ENCODE measurements around the gene GPATCH1. TPM values are rescaled to one million over a fixed set of nuclear protein-coding genes. Genes with fewer than 3 reads are reported as not detected.

GPATCH1 gene
- total RNA-seq, 1 donor from 2014 or later, result 6.3 TPM

DNA sequence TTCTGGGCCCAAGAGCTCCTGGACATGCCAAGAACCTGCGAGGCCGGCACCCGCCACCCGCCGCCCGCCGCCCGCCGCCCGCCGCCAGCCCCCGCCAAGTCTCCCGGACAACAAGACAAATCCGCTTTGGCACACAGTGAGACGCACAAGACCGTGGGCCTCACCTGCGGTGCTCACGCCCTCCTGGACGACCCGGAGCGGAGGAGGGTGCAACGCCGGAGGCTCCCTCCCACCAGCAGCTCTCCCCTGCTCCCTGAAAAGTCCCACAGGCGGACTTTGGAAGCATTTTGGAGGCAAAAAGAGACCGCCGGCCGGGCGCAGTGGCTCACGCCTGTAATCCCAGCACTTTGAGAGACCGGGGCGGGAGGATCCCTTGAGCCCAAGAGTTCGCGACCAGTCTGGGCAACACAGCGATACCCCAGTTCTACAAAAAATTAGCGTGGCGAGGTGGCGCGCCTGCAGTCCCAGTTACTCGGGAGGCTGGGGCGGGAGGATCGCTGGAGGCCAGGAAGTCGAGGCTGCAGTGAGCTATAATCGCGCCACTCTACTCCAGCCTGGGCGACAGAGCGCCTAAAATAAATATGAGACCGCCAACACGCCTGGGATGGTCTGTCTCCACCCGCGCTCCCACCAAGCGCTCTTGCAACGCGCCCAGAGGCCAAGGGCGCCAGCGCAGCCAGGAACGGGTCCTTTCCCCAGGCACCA is 17.1 kb upstream of the GPATCH1 start:
- H3K36me3 ChIP-seq (ENCODE audit: control insufficient read depth, insufficient read depth, low read length), result no peaks in the 10 kb centered on the region
- TF ChIP-seq, protein P1, sequence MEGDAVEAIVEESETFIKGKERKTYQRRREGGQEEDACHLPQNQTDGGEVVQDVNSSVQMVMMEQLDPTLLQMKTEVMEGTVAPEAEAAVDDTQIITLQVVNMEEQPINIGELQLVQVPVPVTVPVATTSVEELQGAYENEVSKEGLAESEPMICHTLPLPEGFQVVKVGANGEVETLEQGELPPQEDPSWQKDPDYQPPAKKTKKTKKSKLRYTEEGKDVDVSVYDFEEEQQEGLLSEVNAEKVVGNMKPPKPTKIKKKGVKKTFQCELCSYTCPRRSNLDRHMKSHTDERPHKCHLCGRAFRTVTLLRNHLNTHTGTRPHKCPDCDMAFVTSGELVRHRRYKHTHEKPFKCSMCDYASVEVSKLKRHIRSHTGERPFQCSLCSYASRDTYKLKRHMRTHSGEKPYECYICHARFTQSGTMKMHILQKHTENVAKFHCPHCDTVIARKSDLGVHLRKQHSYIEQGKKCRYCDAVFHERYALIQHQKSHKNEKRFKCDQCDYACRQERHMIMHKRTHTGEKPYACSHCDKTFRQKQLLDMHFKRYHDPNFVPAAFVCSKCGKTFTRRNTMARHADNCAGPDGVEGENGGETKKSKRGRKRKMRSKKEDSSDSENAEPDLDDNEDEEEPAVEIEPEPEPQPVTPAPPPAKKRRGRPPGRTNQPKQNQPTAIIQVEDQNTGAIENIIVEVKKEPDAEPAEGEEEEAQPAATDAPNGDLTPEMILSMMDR (IDR thresholded peaks at IDR 0.05; ENCODE audit: insufficient read depth, low read length, severe bottlenecking), result no peak
- FAIRE-seq, result no peak
- H3K27me3 ChIP-seq (ENCODE audit: control insufficient read depth, insufficient read depth, low read length), result no peaks in the 10 kb centered on the region
- peak overlapping the region; percentile 75 for H3K4me3 ChIP-seq (ENCODE audit: low read depth, low read length)
- DNase-seq (ENCODE audit: low read depth), result no peak

DNA sequence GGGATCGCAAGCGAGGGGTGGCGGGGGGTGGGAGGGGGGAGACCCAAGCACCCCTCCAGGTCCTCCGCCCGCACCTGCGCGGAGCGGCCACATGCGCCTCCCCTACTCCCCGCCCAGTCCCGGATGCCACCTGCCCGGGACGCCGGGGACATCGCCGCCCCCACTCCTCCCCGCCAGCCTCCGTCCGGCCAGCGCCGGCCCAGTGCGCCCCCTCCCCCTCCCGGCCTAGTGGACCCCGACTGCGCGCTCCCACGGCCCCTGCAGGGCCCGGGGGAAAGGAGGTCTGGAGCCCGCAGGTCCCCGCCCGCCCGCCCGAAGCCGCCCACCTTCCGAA is 16.6 kb upstream of the GPATCH1 start:
- peak overlapping the region; percentile 75 for H3K4me3 ChIP-seq (ENCODE audit: low read depth, low read length)
- no peak for FAIRE-seq
- DNase-seq (ENCODE audit: low read depth), result no peak
- no peaks in the 10 kb centered on the region for H3K27me3 ChIP-seq (ENCODE audit: control insufficient read depth, insufficient read depth, low read length)
- TF ChIP-seq, protein P1 (IDR thresholded peaks at IDR 0.05; ENCODE audit: insufficient read depth, low read length, severe bottlenecking), result no peak
- no peaks in the 10 kb centered on the region for H3K36me3 ChIP-seq (ENCODE audit: control insufficient read depth, insufficient read depth, low read length)

DNA sequence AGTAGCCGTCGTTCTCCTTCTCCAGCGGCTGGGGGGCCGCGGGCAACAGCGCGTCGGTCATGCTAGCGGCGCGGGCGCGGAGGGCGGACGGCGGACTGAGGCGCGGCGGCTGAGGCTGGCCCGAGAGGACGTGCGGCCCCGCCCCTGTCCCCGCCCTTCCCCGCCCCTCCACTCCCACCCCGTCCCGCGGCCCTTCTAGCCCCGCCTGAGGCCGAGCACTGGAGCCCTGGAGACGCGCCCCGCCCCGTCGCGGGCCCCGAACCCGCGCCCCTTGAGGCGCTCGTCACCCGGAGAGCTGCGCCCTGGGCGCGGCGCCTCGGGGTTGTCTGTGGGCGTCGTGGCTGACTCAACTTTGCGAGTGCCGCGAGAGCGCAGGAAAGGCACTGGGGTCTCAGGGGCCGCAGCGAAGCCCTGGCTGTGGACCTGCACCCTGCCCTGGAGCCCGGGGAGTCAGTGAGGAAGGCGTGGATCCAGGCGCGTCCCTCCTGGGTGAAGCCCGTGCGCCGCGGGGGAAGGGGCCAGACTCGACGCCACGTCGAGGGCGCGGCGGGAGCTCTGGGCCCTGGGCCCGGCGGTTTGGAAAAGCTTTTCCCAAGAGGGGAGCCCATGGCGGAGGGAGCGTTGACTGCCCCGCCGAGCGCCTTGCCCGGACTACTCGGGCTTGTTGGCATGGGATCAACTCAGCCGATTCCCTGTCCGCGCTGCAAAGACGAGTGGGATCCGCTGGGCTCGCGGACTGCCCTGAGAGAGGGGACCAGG is 16.0 kb upstream of the GPATCH1 start, which contains the start of gene RHPN2:
Gene RHPN2 (minus strand): TSS at position 97 of the 759 bp plus-strand sequence. CDS start 36 bp downstream, at position 61.
- Histone ChIP-seq H3K36me3 (ENCODE audit: control insufficient read depth, insufficient read depth, low read length) (no peaks in the 10 kb centered on the region), H3K4me3 (ENCODE audit: low read depth, low read length) (peak within 1 kb of the TSS; percentile 75), H3K27me3 (ENCODE audit: control insufficient read depth, insufficient read depth, low read length) (no peaks in the 10 kb centered on the region)
- no peak for DNase-seq (ENCODE audit: low read depth)
- FAIRE-seq, result no peak
- TF ChIP-seq, protein P1 (IDR thresholded peaks at IDR 0.05; ENCODE audit: insufficient read depth, low read length, severe bottlenecking), result no peak

DNA sequence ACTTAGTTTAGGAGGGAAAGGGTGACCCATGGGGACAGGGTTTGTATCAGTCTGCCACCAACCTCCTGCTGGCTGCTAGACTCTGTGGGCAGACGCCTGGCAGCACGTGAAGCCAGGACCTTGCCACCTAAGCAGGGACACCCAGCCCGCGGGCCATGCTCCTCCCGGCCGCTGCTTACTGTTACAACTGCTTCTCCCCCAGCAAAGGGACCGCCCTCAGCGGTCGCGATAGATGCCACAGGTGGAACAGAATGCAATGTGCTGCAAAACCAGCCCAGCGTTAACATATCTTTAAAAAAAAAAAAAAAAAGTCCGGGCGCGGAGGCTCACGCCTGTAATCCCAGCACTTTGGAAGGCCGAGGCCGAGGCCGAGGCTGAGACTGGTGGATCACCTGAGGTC is 14.4 kb upstream of the GPATCH1 start:
- no peak overlapping the region for H3K4me3 ChIP-seq (ENCODE audit: low read depth, low read length)
- H3K36me3 ChIP-seq (ENCODE audit: control insufficient read depth, insufficient read depth, low read length), result no peaks in the 10 kb centered on the region
- H3K27me3 ChIP-seq (ENCODE audit: control insufficient read depth, insufficient read depth, low read length), result no peaks in the 10 kb centered on the region
- TF ChIP-seq, protein P1 (IDR thresholded peaks at IDR 0.05; ENCODE audit: insufficient read depth, low read length, severe bottlenecking), result no peak
- DNase-seq (ENCODE audit: low read depth) (no peak), FAIRE-seq (no peak)

DNA sequence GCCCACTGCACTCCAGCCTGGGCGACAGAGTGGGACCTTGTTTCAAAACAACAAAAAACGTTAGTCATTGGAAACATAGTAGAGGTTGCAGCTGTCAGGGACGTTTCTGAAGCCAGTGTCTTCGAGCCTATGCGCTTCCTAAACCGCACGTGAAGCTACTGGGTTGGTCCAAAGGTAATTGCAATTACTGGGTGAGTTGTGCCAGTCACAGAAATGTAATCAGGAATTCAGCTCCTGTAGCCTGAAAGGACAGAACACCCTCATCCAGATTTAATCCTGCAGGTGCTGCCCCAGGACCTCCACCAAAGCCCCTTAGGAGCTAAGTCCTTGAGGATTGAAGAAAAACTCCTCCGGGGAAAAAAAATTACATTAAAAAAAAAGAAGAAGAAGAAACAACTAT is 13.9 kb upstream of the GPATCH1 start:
- Histone ChIP-seq H3K36me3 (ENCODE audit: control insufficient read depth, insufficient read depth, low read length) (no peaks in the 10 kb centered on the region), H3K4me3 (ENCODE audit: low read depth, low read length) (no peak overlapping the region), H3K27me3 (ENCODE audit: control insufficient read depth, insufficient read depth, low read length) (no peaks in the 10 kb centered on the region)
- TF ChIP-seq, protein P1 (IDR thresholded peaks at IDR 0.05; ENCODE audit: insufficient read depth, low read length, severe bottlenecking), result no peak
- DNase-seq (ENCODE audit: low read depth) (no peak), FAIRE-seq (no peak)
